ENCODE data around the gene TNFRSF1A.

- TF ChIP-seq CTCF (conservative IDR thresholded peaks at IDR 0.05; ENCODE audit: low read length) (no peak), EZH2phosphoT487 (IDR thresholded peaks at IDR 0.05; ENCODE audit: borderline replicate concordance) (no peak)
These were observed 27.1 kb upstream of the TNFRSF1A start for GRCh38 chr12:6368906-6369525.

All from Loucy (cell line).